ENCODE results near the gene LRMDA. TPM values are rescaled to one million over a fixed set of nuclear protein-coding genes. Genes with fewer than 3 reads are reported as not detected.

LRMDA gene
- total RNA-seq, 4 donors from 2014 or later: 0.88 to 14.1 (median 5.1) TPM; not detected in 1

DNA sequence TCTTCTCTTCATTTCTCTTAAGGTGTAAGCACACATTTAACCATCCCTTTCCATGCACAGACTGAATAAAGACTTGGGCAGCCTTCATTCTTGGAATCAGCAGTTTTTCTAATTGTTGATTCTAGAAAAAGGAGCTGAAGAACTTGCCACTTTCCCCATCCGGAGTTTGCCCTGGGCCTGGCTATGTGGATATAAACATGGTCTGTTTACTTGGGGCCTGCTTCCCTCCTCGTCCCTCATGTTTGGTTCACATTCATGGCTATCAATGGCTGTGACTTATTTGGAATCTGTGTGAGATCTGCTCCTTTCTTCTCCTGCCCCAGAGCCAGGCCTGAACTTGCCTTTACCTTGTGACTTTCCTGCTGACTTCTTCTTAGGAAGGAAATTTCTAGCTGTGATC is 199.3 kb downstream of the LRMDA start:
- peak overlapping the region in 1 of 4 donors; percentile 26 for H3K27ac ChIP-seq
- no peak overlapping the region for H3K4me3 ChIP-seq
- no peak for DNase-seq
- WGBS, 2 donors: 18 to 57% methylated on average over 2 of the region's 2 CpGs
- H3K36me3 ChIP-seq: no peaks in the 10 kb centered on the region
- H3K4me1 ChIP-seq: peaks cover 0 to 15% (median 0%) of the 10 kb centered on the region in 3 donors
- TF ChIP-seq POLR2A (IDR thresholded peaks at IDR 0.05): no peak
- TF ChIP-seq, protein P1, sequence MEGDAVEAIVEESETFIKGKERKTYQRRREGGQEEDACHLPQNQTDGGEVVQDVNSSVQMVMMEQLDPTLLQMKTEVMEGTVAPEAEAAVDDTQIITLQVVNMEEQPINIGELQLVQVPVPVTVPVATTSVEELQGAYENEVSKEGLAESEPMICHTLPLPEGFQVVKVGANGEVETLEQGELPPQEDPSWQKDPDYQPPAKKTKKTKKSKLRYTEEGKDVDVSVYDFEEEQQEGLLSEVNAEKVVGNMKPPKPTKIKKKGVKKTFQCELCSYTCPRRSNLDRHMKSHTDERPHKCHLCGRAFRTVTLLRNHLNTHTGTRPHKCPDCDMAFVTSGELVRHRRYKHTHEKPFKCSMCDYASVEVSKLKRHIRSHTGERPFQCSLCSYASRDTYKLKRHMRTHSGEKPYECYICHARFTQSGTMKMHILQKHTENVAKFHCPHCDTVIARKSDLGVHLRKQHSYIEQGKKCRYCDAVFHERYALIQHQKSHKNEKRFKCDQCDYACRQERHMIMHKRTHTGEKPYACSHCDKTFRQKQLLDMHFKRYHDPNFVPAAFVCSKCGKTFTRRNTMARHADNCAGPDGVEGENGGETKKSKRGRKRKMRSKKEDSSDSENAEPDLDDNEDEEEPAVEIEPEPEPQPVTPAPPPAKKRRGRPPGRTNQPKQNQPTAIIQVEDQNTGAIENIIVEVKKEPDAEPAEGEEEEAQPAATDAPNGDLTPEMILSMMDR (IDR thresholded peaks at IDR 0.05): no peak
- intact Hi-C loops (cut with DNase I): no loop called here
- H3K9me3 ChIP-seq: no peaks in the 10 kb centered on the region
- no peaks in the 10 kb centered on the region for H3K27me3 ChIP-seq

DNA sequence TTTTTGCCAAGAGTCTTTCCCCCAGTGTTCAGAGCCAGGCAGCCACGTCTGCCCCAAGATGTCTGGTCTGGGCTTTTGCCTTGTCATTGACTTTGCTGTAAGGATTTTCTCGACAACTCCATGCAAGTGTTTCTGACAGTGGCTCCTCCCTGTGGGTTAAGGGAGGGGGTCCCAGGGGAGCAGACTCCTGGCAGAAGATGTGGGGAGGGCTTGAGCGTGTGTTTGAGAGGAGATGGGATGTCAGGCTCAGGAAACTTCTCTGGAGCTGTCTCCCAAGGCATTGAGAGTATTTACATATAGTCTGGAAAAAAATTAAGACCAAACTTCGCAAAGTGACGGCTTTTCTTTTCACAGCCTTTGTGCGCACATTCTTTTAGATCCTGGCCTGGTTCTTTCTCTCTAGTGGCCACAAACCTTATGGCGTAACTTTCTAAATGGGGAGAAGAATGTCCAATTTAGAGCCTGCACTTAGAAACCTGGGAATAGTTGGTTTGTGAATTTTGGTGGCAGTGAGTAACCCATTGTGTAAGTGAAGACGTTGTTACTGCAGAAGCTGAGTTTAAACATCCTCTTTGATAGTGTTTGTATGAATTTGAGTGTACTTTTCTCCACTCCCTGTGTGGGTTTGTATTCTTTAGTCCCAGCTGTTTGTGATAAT is 201.5 kb downstream of the LRMDA start:
- Histone ChIP-seq H3K9me3 (no peaks in the 10 kb centered on the region), H3K36me3 (no peaks in the 10 kb centered on the region), H3K4me3 (no peak overlapping the region), H3K4me1 (peaks cover 0 to 15% (median 0%) of the 10 kb centered on the region in 3 donors), H3K27ac (peak overlapping the region in 3 of 4 donors; percentile 42 to 82 (median 77)), H3K27me3 (peaks cover 0 to 4% (median 0%) of the 10 kb centered on the region in 4 donors)
- 56 to 78% methylated on average over 7 to 8 of the region's 8 CpGs for WGBS, 2 donors
- TF ChIP-seq, protein P1 (IDR thresholded peaks at IDR 0.05): no peak
- no peak for TF ChIP-seq POLR2A (IDR thresholded peaks at IDR 0.05)
- intact Hi-C loops (cut with DNase I): no loop called here
- DNase-seq: no peak

DNA sequence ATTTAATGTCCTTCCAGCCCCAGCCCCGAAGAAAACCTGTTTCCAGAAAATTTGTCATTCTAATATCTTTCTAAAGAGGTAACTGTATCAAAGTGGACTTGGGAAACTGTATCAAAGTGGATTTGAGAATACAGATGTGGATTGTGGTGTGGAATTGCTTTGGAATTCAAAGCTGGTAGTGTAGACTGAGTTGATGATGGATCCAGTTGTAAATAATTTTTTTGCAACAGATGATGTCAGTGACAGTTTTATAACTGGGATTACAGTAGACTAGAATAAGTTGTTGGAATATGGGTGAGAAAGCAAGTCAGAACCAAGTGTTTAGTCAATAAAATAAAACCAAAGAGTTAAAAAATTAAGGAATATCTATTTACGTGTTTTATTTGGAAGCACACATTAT is 202.1 kb downstream of the LRMDA start:
- Histone ChIP-seq H3K9me3 (no peaks in the 10 kb centered on the region), H3K4me1 (peaks cover 0 to 15% (median 0%) of the 10 kb centered on the region in 3 donors), H3K27ac (peak overlapping the region in 3 of 4 donors; percentile 42 to 82 (median 77)), H3K27me3 (peaks cover 0 to 4% (median 0%) of the 10 kb centered on the region in 4 donors), H3K4me3 (no peak overlapping the region), H3K36me3 (no peaks in the 10 kb centered on the region)
- no peak for DNase-seq
- intact Hi-C loops (cut with DNase I): no loop called here
- TF ChIP-seq POLR2A (IDR thresholded peaks at IDR 0.05): no peak
- TF ChIP-seq, protein P1 (IDR thresholded peaks at IDR 0.05): no peak
- WGBS, 2 donors: 56 to 85% methylated on average over 2 of the region's 2 CpGs

DNA sequence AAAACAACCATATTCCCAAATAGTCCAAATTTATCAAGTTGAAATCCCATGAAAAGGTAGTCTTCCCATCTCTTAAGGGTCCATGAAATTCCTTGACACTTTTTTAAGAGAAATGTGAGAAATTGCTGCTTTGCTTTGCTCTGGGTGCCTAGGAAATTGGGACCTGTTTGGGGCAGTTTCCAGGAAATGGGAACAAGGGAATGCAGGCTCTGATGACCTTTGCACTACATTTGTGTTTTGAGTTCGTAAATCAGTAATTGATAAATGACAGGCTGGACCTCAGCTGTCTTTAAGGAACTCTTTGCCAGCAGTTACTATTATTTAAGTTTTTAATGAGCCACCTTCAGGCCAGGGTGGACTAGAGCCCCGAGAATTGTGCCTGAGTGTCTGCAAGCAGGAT is 203.5 kb downstream of the LRMDA start:
- H3K4me1 ChIP-seq: peaks cover 0 to 15% (median 0%) of the 10 kb centered on the region in 3 donors
- DNase-seq: no peak
- no peak overlapping the region for H3K4me3 ChIP-seq
- H3K27ac ChIP-seq: no peak overlapping the region
- no peaks in the 10 kb centered on the region for H3K36me3 ChIP-seq
- TF ChIP-seq, protein P1 (IDR thresholded peaks at IDR 0.05): no peak
- no peak for TF ChIP-seq POLR2A (IDR thresholded peaks at IDR 0.05)
- intact Hi-C loops (cut with DNase I): no loop called here
- H3K27me3 ChIP-seq: peaks cover 0 to 9% (median 0%) of the 10 kb centered on the region in 4 donors
- WGBS, 2 donors: 80% methylated on average over 2 of the region's 2 CpGs
- H3K9me3 ChIP-seq: no peaks in the 10 kb centered on the region

DNA sequence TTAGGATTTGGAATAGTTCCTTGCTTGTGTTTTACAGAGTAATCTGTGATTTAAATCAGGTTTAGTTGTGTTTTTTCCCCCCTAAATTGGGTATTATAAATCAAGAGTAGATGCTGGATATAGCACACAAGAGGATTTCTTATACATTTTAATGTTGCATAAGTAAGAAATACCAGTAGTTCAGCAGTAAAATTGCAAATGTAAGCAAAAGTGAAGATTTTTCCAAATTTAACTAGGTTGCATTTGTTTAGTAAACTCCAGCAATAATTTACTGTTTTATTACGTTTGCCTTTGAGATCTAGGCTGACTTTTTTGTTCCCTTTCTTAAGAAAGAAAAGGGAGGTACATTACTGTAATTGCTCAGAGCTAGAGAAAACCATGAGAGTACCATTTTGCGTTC is 207.3 kb downstream of the LRMDA start:
- no peaks in the 10 kb centered on the region for H3K36me3 ChIP-seq
- intact Hi-C loops (cut with DNase I): no loop called here
- no peak for TF ChIP-seq POLR2A (IDR thresholded peaks at IDR 0.05)
- TF ChIP-seq, protein P1 (IDR thresholded peaks at IDR 0.05): no peak

More for the DNA sequence above, 207.3 kb downstream of the LRMDA start:
- H3K4me3 ChIP-seq: no peak overlapping the region
- H3K27ac ChIP-seq: no peak overlapping the region
- no peaks in the 10 kb centered on the region for H3K4me1 ChIP-seq
- DNase-seq: no peak
- peaks cover 0 to 9% (median 0%) of the 10 kb centered on the region in 4 donors for H3K27me3 ChIP-seq
- 80 to 89% methylated on average over 2 of the region's 2 CpGs for WGBS, 2 donors
- no peaks in the 10 kb centered on the region for H3K9me3 ChIP-seq
